ENCODE measurements around the gene METTL9.
"Not testable (repeated sequence)": the region's sequence is repeated elsewhere in the genome, so short reads cannot be mapped to it uniquely, and the experiment has no call there.

METTL9 gene

DNA sequence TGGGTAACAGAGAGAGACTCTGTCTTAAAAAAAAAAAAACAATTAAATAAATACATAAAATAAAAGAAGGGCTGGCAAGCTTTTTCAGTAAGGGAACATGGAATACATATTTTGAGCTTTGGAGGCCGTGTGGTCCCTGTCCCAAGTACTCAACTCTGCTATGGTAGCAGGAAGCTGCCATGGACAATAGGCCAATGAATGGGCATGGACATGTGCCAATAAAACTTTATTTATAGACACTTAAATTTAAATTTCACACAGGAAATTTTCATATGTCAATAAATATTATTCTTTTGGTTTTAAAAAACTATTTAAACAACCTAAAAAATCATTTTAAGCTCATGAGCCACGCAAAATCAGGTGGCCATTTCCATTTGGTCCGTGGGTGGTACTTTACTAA lies 68.2 kb downstream of the METTL9 start:
- no peak for DNase-seq

DNA sequence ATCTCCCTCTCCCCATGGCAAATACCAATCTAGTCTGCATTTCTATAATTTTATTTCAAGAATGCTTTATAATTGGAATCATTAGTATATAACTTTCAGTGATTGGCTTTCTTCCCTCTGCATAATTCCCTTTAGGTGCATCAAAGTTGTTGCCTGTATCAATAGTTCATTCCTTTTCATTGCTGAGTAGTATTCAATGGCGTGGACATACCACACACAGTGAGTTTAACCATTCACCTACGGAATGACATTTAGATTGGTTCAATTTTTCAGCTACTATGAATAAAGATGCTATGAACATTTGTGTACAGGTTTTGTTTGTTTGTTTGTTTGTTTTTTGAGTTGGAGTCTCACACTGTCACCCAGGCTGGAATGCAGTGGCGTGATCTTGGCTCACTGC lies 74.1 kb downstream of the METTL9 start:
- no peak for DNase-seq

DNA sequence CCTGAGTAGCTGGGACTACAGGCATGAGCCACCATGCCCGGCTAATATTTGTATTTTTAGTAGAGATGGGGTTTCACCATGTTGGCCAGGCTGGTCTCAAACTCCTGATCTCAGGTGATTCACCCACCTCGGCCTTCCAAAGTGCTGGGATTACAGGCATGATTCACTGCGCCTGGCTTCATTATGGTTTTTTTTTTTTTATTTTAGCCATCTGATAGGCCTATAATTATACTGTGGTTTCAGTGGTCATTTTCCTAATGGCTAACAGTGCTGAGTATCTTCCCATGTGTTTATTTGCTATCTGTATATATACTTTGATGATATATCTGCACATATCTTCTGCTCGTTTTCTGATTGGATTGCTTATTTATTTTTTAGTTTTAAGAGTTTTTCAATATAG lies 75.1 kb downstream of the METTL9 start:
- not testable (repeated sequence) for DNase-seq

DNA sequence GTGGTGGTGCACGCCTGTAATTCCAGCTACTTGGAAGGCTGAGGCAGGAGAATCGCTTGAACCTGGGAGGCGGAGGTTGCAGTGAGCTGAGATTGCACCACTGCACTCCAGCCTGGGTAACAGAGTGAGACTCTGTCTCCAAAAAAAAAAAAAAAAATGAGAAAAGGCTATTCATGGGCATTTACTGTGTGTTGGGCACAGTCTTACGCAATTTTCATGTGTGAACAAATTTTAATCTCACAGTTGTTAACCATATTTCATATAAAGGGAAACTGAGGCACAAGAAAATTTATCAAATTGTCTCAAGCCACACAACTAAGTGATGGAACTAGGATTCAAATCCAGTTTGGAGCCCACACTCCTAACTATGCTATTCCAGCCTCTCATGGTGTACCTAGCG lies 81.3 kb downstream of the METTL9 start:
- DNase-seq, result not testable (repeated sequence)

DNA sequence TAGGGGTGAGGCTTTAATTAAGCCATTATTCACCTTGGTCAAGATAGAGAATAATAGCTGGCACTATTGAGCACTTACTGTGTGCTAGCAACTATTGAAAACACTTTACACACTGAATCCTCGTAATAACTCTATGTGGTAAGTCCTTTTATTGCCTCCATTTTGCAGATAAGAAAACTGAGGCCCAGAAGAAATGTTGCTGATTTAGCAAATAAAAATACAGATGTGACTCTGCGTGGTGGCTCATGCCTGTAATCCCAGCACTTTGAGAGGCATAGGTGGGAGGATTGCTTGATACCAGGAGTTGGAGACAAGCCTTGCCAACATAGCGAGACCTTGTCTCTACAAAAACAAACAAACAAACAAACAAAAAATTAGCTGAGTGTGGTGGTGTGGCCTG lies 83.8 kb downstream of the METTL9 start:
- no peak for DNase-seq

DNA sequence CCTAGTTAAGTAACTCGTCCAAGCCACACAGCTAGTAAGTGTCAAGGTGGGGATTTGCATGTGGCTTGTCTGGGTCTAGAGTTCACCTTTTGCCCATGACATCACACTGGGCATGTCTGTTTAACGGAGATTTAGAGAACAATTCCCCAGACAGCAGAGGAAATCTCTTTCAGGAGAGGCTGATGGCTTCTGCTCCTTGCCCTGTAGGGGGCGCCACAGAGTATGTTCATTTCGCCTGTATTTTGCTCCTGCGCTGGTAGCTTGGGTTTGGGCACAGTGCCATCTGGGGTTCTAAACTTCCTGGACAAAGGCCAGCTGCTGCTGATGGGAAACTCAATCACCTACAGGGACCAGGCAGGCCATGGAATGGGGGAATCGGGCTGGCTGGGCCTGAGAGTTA lies 84.8 kb downstream of the METTL9 start:
- no peak for DNase-seq

DNA sequence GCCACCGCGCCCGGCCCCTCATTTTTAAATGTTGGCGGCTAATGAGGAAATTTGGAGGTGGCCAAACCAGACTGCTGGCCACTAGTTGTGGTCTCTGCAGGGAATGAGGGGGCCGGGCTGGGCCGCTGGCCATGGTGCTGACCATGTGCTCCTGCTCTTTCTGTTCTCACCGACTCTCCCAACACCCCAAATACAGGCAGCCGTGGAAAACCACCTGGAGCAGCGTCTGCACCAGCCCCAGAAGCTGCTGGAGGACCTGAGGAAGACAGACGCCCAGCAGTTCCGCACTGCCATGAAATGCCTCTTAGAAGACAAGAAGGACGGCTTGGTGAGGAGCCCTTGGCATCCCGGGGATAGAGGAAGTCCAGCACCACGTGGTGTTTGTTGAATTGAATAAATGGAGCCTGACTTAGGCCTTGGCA lies 85.7 kb downstream of the METTL9 start:
- no peak for DNase-seq

DNA sequence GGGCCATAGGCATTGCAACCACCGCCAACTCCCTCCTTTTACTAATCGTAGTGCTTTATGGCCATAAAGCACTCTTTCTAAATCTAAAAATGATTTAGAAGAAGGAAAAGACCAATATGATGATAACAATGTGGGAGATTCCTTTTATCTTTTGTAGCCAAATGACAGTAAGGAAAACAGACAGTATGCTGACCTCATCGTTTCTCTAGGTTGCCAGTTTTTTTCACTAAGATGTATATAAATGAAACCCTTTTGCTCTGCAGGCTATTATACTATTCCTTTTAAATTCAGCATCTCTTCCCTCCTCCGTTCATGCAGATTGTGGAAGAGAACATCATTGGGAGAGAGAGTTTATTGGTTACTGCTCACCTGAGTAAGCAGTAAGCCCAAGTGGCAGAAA lies 89.7 kb downstream of the METTL9 start:
- DNase-seq, result no peak

DNA sequence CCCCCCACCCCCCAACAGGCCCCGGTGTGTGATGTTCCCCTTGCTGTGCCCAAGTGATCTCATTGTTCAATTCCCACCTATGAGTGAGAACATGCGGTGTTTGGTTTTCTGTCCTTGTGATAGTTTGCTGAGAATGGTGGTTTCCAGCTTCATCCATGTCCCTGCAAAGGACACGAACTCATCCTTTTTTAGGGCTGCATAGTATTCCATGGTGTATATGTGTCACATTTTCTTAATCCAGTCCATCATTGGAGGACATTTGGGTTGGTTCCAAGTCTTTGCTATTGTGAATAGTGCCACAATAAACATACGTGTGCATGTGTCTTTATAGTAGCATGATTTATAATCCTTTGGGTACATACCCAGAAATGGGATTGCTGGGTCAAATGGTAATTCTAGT lies 91.6 kb downstream of the METTL9 start:
- not testable (repeated sequence) for DNase-seq

DNA sequence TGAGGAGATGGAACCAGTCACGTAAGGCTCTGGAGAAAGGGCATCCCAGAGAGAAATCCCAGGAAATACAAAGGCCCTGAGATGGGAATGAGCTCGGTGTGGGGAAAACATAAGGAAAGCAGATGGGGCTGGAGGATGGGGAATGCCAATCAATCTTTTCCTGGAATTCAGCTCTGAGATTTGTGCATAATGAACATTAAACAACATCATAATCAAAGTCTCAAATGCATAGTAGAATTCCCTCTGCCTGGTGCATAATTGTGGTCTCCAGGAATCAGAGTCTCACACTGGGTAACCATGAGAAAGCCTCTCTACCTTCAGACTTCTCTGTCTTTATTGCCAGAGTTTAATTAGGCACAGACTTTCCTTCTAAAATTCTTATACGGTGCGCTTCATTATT lies 95.2 kb downstream of the METTL9 start:
- DNase-seq, result no peak

DNA sequence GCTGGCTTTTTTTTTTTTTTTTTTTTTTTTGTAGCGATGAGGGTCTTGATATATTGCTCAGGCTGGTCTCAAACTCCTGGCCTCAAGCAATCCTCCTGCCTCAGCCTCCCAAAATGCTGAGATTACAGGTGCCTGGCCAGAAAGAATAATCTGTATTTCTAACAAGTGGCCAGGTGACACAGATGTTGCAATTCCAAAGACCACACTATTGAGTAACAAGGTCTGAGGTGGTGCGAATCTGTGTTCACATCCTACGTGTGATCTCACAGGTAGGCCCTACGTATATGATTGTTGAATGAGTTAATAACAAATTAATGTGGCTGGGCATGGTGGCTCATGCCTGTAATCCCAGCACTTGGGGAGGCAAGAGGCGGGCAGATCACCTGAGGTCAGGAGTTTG lies 97.7 kb downstream of the METTL9 start:
- DNase-seq, result no peak

DNA sequence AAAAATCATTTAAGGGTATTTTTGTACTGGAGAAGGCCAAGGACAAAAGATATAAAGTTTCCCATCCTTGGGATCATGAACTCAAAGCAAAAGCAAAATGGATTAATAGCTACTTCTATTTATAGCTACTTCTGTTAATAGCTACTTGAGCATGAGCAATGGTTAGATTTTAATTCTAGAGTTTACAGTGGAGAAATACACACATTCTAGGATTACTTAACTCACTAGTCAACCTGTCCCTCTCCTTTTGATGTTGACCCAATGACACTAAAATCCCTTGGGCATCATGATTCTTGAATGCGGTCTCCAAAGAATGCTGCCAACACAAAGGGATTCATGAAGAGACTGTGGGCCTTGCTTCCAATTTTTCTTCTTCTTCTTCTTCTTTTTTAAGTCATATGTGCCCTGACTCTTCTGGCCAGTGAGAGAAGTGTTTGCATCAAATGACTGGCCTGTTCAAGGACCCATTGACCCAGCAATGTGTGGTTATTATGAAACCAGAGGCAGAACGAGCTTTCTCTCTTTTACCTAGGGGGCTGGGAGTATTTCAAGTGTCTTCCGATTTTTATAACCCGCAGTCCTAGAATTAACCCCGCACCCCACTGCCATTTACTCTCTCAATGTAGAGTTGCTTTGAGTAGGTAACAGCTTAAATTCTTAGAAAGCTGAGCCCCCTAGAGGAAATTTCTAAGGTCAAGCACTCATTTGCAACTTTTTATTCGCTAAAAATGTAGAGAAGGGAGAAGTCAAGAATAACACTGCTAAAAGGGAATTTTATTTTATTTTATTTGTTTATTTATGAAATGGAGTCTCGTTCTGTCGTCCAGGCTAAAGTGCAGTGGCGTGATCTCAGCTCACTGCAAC lies 99.0 kb downstream of the METTL9 start:
- no peak for DNase-seq

DNA sequence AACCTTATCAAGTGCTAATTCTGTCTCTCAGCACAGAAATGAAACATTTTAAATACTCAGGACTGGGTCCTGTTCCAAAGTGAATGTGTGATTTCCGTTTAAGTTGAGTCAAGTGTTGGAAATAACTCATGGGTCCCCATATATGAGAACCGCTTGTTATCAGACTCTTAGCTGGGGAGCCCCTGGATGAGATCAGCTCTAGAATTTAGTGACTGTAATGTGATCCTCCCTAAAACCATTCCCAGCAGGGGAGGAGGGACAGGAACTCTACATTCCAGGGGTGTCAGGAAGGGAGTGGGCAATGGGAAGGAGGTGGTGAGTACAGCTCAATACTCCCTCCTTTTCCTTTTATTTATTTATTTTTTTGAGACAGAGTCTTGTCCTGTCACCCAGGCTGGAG lies 101.9 kb downstream of the METTL9 start:
- DNase-seq, result no peak

DNA sequence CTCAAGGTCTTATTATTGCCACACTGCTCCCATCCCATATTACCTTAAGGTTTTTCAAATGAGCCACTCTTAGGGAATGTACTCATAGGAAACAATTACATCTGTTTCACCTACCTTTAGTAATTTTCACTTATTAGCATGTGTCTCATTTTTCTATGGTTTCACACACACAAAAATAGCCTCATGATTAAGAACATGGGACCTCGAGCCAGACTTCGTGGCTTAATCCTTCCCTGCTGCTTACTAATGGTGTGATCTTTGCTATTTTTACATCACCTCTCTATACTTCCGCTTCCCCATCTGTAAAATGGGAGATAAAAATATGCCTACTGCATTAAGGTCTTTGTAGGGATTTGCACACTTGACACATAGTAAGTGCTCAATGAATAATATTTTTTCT lies 102.9 kb downstream of the METTL9 start:
- DNase-seq, result no peak

DNA sequence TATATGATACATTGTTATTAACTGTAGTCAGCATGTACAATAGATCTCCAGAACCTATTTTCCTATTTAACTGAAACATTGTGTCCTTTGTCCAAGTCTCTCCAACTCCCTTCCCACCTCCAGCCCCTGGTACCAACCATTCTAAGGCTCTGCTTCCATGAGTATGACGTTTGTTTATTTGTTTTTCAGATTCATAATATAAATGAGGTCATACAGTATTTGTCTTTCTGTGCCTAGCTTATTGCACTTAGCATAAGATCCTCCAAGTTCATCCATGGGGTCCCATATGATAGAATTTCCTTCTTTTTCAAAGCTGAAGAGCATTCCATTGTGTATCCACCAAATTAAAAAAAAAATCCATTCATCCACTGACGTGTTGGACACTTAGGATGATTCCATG lies 103.8 kb downstream of the METTL9 start:
- DNase-seq, result no peak

DNA sequence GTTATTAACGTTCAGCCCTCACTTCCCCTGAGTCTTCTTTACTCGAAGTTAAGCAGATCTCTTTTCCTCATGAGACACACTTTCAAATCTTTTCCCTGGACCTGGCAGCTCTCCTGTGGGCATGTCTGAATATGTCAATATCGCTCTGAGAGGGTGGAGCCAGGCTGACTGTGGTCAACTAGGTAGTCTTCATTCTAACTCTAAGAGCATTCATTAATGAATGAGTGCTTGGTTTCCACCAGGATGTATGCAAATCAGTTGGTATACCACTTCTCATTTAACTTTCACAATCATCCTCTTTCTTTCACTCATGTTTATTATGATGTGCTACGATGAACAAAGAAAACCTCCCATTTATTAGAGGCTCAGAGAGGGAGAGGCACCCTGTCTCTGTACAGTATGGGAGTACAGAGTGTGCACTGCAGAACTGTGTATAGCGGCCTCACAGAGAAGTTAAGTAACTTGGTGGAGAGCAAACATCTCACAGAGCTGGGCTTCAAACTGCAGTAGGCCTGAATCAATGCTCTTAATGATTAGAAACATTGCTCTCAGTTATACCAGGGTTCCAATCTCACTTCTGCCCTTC lies 104.3 kb downstream of the METTL9 start:
- DNase-seq, result no peak

DNA sequence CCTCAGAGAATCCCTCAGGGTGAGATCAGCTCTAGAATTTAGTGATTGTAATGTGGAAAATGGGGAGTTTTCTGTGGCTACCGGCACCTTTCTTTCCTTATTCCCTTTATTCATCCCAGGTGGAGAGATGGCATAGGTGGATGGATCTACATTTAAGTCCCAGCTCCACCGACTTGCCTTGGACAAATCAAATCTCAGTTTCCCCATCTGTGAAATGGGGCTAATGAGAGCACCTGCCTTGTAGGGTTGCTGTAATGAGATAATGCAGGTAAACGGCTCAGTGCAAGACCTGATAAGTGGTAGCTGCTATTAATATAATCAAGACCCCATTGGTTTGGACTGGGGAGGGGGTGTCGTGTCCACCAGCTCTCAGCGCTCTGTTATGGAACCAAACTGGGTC lies 104.9 kb downstream of the METTL9 start:
- DNase-seq, result no peak

DNA sequence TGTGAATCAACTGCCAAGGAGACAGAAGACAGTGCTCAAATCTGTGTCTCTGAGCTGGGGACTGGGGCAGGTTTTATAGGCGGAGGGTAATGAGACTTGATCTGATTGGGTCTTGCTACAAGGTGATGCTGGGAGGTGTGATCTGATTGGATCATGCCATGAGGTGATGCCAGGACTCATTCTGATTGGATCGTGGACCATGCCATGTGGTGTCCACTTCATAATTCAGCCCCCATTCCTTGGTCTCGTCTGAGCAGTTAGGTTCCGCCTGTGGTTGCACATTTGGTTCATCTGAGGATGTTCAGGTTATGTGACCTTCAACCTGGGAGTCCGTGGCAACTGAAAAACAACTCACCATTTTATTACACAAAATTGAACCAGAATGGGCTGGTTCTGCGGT lies 105.4 kb downstream of the METTL9 start:
- DNase-seq, result no peak
